CD14-positive monocyte (primary cell): ENCODE measurements around the gene CD4. TPM values are rescaled to one million over a fixed set of nuclear protein-coding genes. Genes with fewer than 3 reads are reported as not detected.

ENCODE experiments used
- DNase-seq, 3 donors: peaks; one replicate each; pipeline ENCODE4 v3.0.0-alpha.2; 2011 to 2022
- H2AFZ ChIP-seq: 2 replicates; pipeline ENCODE4 v1.6.0; 2012; ENCODE audit warnings: mild to moderate bottlenecking, low read depth, low read length, inconsistent platforms; ENCODE audit not compliant: insufficient read depth, poor library complexity, severe bottlenecking
- H3K27ac ChIP-seq, 2 donors: 1 replicate in 1 of 2; 2 replicates in 1 of 2; pipeline ENCODE4 v1.5.1; 2012 to 2013; ENCODE audit warnings: low read length in 2 of 2, control low read depth in 1 of 2, inconsistent platforms in 1 of 2, low read depth in 1 of 2, mild to moderate bottlenecking in 1 of 2
- H3K27me3 ChIP-seq, 2 donors: one replicate each; pipeline versions ENCODE4 v1.6.0 to v1.6.1; 2011 to 2013; ENCODE audit warnings: low read length in 2 of 2; ENCODE audit not compliant: control insufficient read depth in 2 of 2, insufficient read depth in 2 of 2
- H3K36me3 ChIP-seq, 2 donors: replicated peaks in 1 of 2; 1 replicate in 1 of 2; 2 replicates in 1 of 2; pipeline versions ENCODE4 v1.5.1 to v1.6.1; 2012 to 2013; ENCODE audit warnings: low read length in 2 of 2, control low read depth in 1 of 2, inconsistent platforms in 1 of 2, mild to moderate bottlenecking in 1 of 2; ENCODE audit not compliant: insufficient read depth in 2 of 2, control insufficient read depth in 1 of 2
- H3K4me1 ChIP-seq, 2 donors: 1 replicate in 1 of 2; 2 replicates in 1 of 2; pipeline versions ENCODE4 v1.5.1 to v1.6.1; 2012 to 2013; ENCODE audit warnings: low read length in 2 of 2, control low read depth in 1 of 2, inconsistent platforms in 1 of 2, mild to moderate bottlenecking in 1 of 2, moderate library complexity in 1 of 2; ENCODE audit not compliant: insufficient read depth in 2 of 2, control insufficient read depth in 1 of 2
- H3K4me2 ChIP-seq: replicated peaks from 2 replicates; pipeline ENCODE3; 2012; ENCODE audit warnings: low read length, moderate library complexity, mild to moderate bottlenecking; ENCODE audit not compliant: poor library complexity, severe bottlenecking; ENCODE audit errors: extremely low read depth
- H3K4me3 ChIP-seq, 3 experiments: fragments of 200-600 bp in 1 of 3; sonication (generic) in 1 of 3; replicated peaks in 1 of 3; 1 replicate in 2 of 3; 2 replicates in 1 of 3; pipeline ENCODE4 v1.5.1; 2011 to 2013; ENCODE audit warnings: low read length in 3 of 3, mild to moderate bottlenecking in 3 of 3, control low read depth in 2 of 3, low read depth in 2 of 3, inconsistent platforms in 1 of 3, moderate library complexity in 1 of 3
- H3K79me2 ChIP-seq: 2 replicates; pipeline ENCODE4 v1.6.0; 2012; ENCODE audit warnings: mild to moderate bottlenecking, control low read depth, inconsistent platforms, low read length, moderate library complexity; ENCODE audit not compliant: insufficient read depth
- H3K9ac ChIP-seq: 2 replicates; pipeline ENCODE4 v1.6.0; 2017; ENCODE audit warnings: low read length, mild to moderate bottlenecking; ENCODE audit not compliant: insufficient read depth, poor library complexity, severe bottlenecking
- H3K9me3 ChIP-seq, 2 donors: replicated peaks in 1 of 2; 1 replicate in 1 of 2; 2 replicates in 1 of 2; pipeline versions ENCODE4 v1.5.1 to v1.6.1; 2012 to 2013; ENCODE audit warnings: low read length in 2 of 2, control low read depth in 1 of 2; ENCODE audit not compliant: control insufficient read depth in 1 of 2, insufficient read depth in 1 of 2
- H4K20me1 ChIP-seq: 2 replicates; pipeline ENCODE4 v1.6.0; 2012; ENCODE audit warnings: mild to moderate bottlenecking, low read length, control low read depth, moderate library complexity; ENCODE audit not compliant: insufficient read depth
- H3K27ac Mint-ChIP-seq, 7 donors: one replicate each; pipeline ENCODE4 v1.8.0; 2020; ENCODE audit warnings: mild to moderate bottlenecking in 7 of 7, mixed read lengths in 7 of 7, moderate library complexity in 6 of 7, inconsistent platforms in 2 of 7
- H3K27me3 Mint-ChIP-seq, 3 donors: one replicate each; pipeline ENCODE4 v1.8.0; 2021 to 2022; ENCODE audit warnings: low read depth in 3 of 3, mild to moderate bottlenecking in 3 of 3, mixed read lengths in 3 of 3, moderate library complexity in 3 of 3, inconsistent platforms in 1 of 3
- H3K36me3 Mint-ChIP-seq, 2 donors: one replicate each; pipeline ENCODE4 v1.8.0; 2020; ENCODE audit warnings: mixed read lengths in 2 of 2, inconsistent platforms in 1 of 2, mild to moderate bottlenecking in 1 of 2
- H3K4me1 Mint-ChIP-seq: one replicate; pipeline ENCODE4 v1.8.0; 2020; ENCODE audit warnings: mild to moderate bottlenecking, mixed read lengths
- H3K4me3 Mint-ChIP-seq, 2 donors: one replicate each; pipeline ENCODE4 v1.8.0; 2020; ENCODE audit warnings: mild to moderate bottlenecking in 2 of 2, mixed read lengths in 2 of 2, moderate library complexity in 1 of 2
- H3K9me3 Mint-ChIP-seq, 7 donors: one replicate each; pipeline ENCODE4 v1.8.0; 2020 to 2022; ENCODE audit warnings: mixed read lengths in 7 of 7, mild to moderate bottlenecking in 6 of 7, moderate library complexity in 6 of 7, inconsistent platforms in 2 of 7
- CTCF ChIP-seq: fragments of 200-600 bp; IDR thresholded peaks from one replicate; pipeline ENCODE4 v1.8.0; 2022; ENCODE audit warnings: antibody characterized with exemption, mild to moderate bottlenecking
- WGBS: methylation state at CpG from one replicate; pipeline ENCODE4 v1.1.5; 2013; ENCODE audit warnings: missing lambda C conversion rate; ENCODE audit not compliant: insufficient coverage; 5-methylcytosine and 5-hydroxymethylcytosine counted together
- intact Hi-C, 2 donors: fragments of 100-400 bp; cut with micrococcal nuclease; formaldehyde crosslinking; loops; one replicate each; pipeline versions ENCODE4 v1.15.0 to v1.15.1; 2023
- polyA plus RNA-seq, 3 donors: library from polyadenylated mRNA; depleted of rRNA in 1 of 3; unstranded in 2 of 3; stranded (reverse) in 1 of 3; fragments of 300-500 nt in 2 of 3; fragments of >200 nt in 1 of 3; fragmentation: Illumina TruSeq in 2 of 3; gene quantifications; 1 replicate in 2 of 3; 2 replicates in 1 of 3; pipeline ENCODE4 v1.2.3, GENCODE V29; 2012 to 2021

CD4 gene
- polyA plus RNA-seq, 3 donors, result 261 to 371 (median 269) TPM

GRCh38 chr12:6851921-6852650 lies 62.8 kb downstream of the CD4 start, which contains the start of gene USP5:
TSS of gene USP5 (plus strand) at chr12:6852150. CDS start at chr12:6852180, 30 bp downstream.
- Histone ChIP-seq H2AFZ (peak within 1 kb of the TSS; percentile 83), H3K27ac (peak within 1 kb of the TSS; percentile 73 to 85), H4K20me1 (peaks cover 9% of the 10 kb centered on the region), H3K4me2 (peak within 1 kb of the TSS; percentile 89), H3K4me1 (peaks cover 29 to 35% of the 10 kb centered on the region in 2 donors), H3K4me3 (peak within 1 kb of the TSS; percentile 56 to 93 (median 71)), H3K36me3 (peaks cover 24 to 49% of the 10 kb centered on the region in 2 donors), H3K79me2 (peaks cover 50% of the 10 kb centered on the region), H3K9ac (peak within 1 kb of the TSS; percentile 62), H3K27me3 (no peaks in the 10 kb centered on the region), H3K9me3 (no peaks in the 10 kb centered on the region)
- Mint-ChIP-seq H3K27ac (peak within 1 kb of the TSS; percentile 95 to 99 (median 99)), H3K9me3 (peaks cover 0 to 1% (median 0%) of the 10 kb centered on the region in 7 donors), H3K4me3 (peak within 1 kb of the TSS; percentile 98), H3K36me3 (peaks cover 32 to 41% of the 10 kb centered on the region in 2 donors), H3K27me3 (no peaks in the 10 kb centered on the region), H3K4me1 (peaks cover 28% of the 10 kb centered on the region)
- intact Hi-C loops, result loop anchor here in 1 of 2 donors (2.0 to 10.0 kb wide), 2 partner anchors 53 to 189 kb away; partner anchors contain the start of genes ING4 and LRRC23
- no peak for TF ChIP-seq CTCF
- peak; percentile 98 to 100 (median 99) for DNase-seq
- under 1% methylated on average over 65 of the region's 65 CpGs for WGBS

GRCh38 chr12:6852651-6853354 lies 63.5 kb downstream of the CD4 start:
- DNase-seq, result no peak
- H3K27me3 Mint-ChIP-seq, result no peaks in the 10 kb centered on the region
- 2% methylated on average over 7 of the region's 18 CpGs for WGBS

More at GRCh38 chr12:6852651-6853354, 63.5 kb downstream of the CD4 start:
- no peak for TF ChIP-seq CTCF
- Mint-ChIP-seq H3K36me3 (peaks cover 33 to 42% of the 10 kb centered on the region in 2 donors), H3K27ac (peak overlapping the region; percentile 84 to 99 (median 99)), H3K4me1 (peaks cover 27% of the 10 kb centered on the region), H3K4me3 (peak overlapping the region; percentile 98), H3K9me3 (peaks cover 0 to 1% (median 0%) of the 10 kb centered on the region in 7 donors)
- H4K20me1 ChIP-seq, result peaks cover 9% of the 10 kb centered on the region
- H3K4me3 ChIP-seq, result peak overlapping the region; percentile 36 to 93 (median 56)
- H3K9me3 ChIP-seq, result no peaks in the 10 kb centered on the region
- peaks cover 50% of the 10 kb centered on the region for H3K79me2 ChIP-seq
- H3K27me3 ChIP-seq, result no peaks in the 10 kb centered on the region
- H3K27ac ChIP-seq, result peak overlapping the region in 1 of 2 donors; percentile 37
- peaks cover 27 to 49% of the 10 kb centered on the region in 2 donors for H3K36me3 ChIP-seq
- H3K9ac ChIP-seq, result peak overlapping the region; percentile 62
- intact Hi-C loops, result loop anchor here in 1 of 2 donors (10.0 kb wide), 1 partner anchor 52 kb away; the partner anchor contains the start of gene LRRC23
- H2AFZ ChIP-seq, result peak overlapping the region; percentile 83
- peak overlapping the region; percentile 89 for H3K4me2 ChIP-seq
- H3K4me1 ChIP-seq, result peaks cover 29 to 35% of the 10 kb centered on the region in 2 donors
